ENCODE data around the gene CPNE4. TPM values are rescaled to one million over a fixed set of nuclear protein-coding genes. Genes with fewer than 3 reads are reported as not detected.

Gene CPNE4
- total and polyA plus RNA-seq, 9 of the 15 experiments (the other 6 are each of a cell fraction or from before 2014, with no cell fraction given) = not detected

DNA sequence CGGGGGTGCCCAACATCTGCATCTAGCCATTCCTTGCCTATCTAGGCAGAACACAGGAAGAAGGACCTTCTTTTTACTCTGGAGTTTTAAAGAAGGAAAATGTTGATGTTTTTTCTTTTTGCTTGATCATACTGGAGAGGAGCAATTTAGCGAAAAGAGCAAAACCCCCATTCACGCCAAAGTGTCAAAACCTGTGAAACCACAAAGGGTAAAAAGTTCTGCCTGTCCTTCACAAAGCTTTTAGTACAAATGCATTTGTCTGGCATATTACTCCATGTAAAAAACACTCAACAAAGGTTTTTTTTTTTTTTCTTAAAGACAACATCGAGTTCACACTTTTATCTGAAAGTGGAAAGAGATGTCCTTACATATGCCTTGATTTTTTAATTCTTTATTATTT lies 317.9 kb downstream of the CPNE4 start (continued):
- TF ChIP-seq RERE (CRISPR knock-in tag; IDR thresholded peaks at IDR 0.05; ENCODE audit: borderline replicate concordance) = no peak
- TF ChIP-seq SPI1 (IDR thresholded peaks at IDR 0.05; ENCODE audit: borderline replicate concordance, low read depth, low read length) = no peak
- TF ChIP-seq RBBP5 (IDR thresholded peaks at IDR 0.05; ENCODE audit: borderline replicate concordance, insufficient read depth, low read length, poor library complexity, severe bottlenecking) = no peak

- no peak overlapping the region for H3K4me3 ChIP-seq
- BruUV-seq (replicated peaks) = no TSS peak
- intact Hi-C loops (cut with micrococcal nuclease) = no loop called here
- ChIA-PET POLR2A (no interaction called here), CTCF (ENCODE audit: low intra/inter-chr PET ratio) (no interaction called here)
- H4K20me1 ChIP-seq (replicated peaks; ENCODE audit: control insufficient read depth, insufficient read depth, low read length) = no peaks in the 10 kb centered on the region
- no peaks in the 10 kb centered on the region for H3K9me3 ChIP-seq (replicated peaks; ENCODE audit: control insufficient read depth, insufficient read depth, low read depth, low read length)
- DNase-seq (ENCODE audit: extremely low read depth in 1 of 4, low spot score in 3 of 4) (no peak), FAIRE-seq (no peak), ATAC-seq (no peak)
- H3K79me2 ChIP-seq (ENCODE audit: control insufficient read depth, insufficient read depth, low read length) = no peaks in the 10 kb centered on the region
- H3K9ac ChIP-seq (ENCODE audit: insufficient read depth in 1 of 2, low read depth in 2 of 2, low read length in 2 of 2) = no peak overlapping the region
- 0% methylated on average over 1 of the region's 1 CpG for WGBS (ENCODE audit: insufficient coverage, low coverage, missing lambda C conversion rate)
- no peaks in the 10 kb centered on the region for H3K9me1 ChIP-seq (ENCODE audit: control insufficient read depth, insufficient read depth, low read length)
- no peak overlapping the region for H2AFZ ChIP-seq (ENCODE audit: low read depth, low read length)
- in situ Hi-C loops (cut with MboI) = no loop called here
- H3K27ac ChIP-seq (ENCODE audit: extremely low read depth, low read depth, low read length) = no peak overlapping the region
- no peaks in the 10 kb centered on the region for H3K36me3 ChIP-seq (ENCODE audit: control insufficient read depth, insufficient read depth, low read length)
- H3K27me3 ChIP-seq (ENCODE audit: control insufficient read depth in 2 of 2, insufficient read depth in 2 of 2, low read length in 2 of 2) = no peaks in the 10 kb centered on the region
- H3K4me2 ChIP-seq (ENCODE audit: insufficient read depth, low read length) = no peak overlapping the region
- H3K4me1 ChIP-seq (replicated peaks in 1 of 2; ENCODE audit: control insufficient read depth in 2 of 2, insufficient read depth in 2 of 2, low read length in 2 of 2) = no peaks in the 10 kb centered on the region; a peak in 1 of 5 replicates
- TF ChIP-seq PHTF2 (CRISPR knock-in tag; IDR thresholded peaks at IDR 0.05) = no peak
- TF ChIP-seq HCFC1 (IDR thresholded peaks at IDR 0.05; ENCODE audit: low read depth, low read length) = no peak
Measured at GRCh38 chr3:131716007-131716406, 318.8 kb downstream of the CPNE4 start.

All from K562 (cell line).